B cell (primary cell): ENCODE results near the gene PACRGL.

Source experiments
- CTCF ChIP-seq: fragments of 200-600 bp; IDR thresholded peaks from one replicate; pipeline ENCODE4 v1.8.0; 2022; ENCODE audit warnings: antibody characterized with exemption, mild to moderate bottlenecking
- EZH2 ChIP-seq: IDR thresholded peaks from 2 replicates; pipeline ENCODE4 v1.6.1; 2012; ENCODE audit warnings: borderline replicate concordance, low read depth, mild to moderate bottlenecking, moderate library complexity, low read length; ENCODE audit not compliant: insufficient read depth, poor library complexity, severe bottlenecking

GRCh38 chr4:20678400-20678799 lies 21.9 kb upstream of the PACRGL start:
- TF ChIP-seq CTCF (no peak), EZH2 (no peak)
